IMR-90 (cell line): ENCODE measurements around the gene SHISA3. TPM values are rescaled to one million over a fixed set of nuclear protein-coding genes. Genes with fewer than 3 reads are reported as not detected.

Experiments
- ATAC-seq: fragments of 200-7000 bp; cut with Tn5 transposase; 2 replicates; pipeline ENCODE4 v1.9.1; 2020; ENCODE audit warnings: low read depth, mild to moderate bottlenecking, moderate library complexity
- BruUV-seq: library from RNA; stranded (reverse); fragments of 400-500 nt; replicated peaks from 2 replicates; lab custom pipeline; 2021; lab: Mats Ljungman, UMichigan
- CTCF ChIA-PET: fragments of 300-600 bp; formaldehyde crosslinking; extraction: SDS; loops from one replicate; lab custom pipeline; 2021; ENCODE audit warnings: antibody characterized with exemption; lab: Yijun Ruan, JAX
- POLR2A ChIA-PET: fragments of 300-600 bp; sonication (Branson Sonifier 250); formaldehyde crosslinking; loops from one replicate; lab custom pipeline; 2022; ENCODE audit warnings: antibody characterized with exemption; ENCODE audit not compliant: unreplicated experiment; lab: Charles Lee
- DNase-seq: peaks from one replicate; pipeline ENCODE4 v3.0.0; 2013
- H2AFZ ChIP-seq: replicated peaks from 2 replicates; pipeline ENCODE3; 2013; ENCODE audit warnings: low read length, mild to moderate bottlenecking; ENCODE audit not compliant: poor library complexity
- H2AK5ac ChIP-seq: 2 replicates; pipeline ENCODE4 v1.6.1; 2013; ENCODE audit warnings: low read depth, low read length, inconsistent platforms
- H2AK9ac ChIP-seq: replicated peaks from 2 replicates; pipeline ENCODE3; 2013; ENCODE audit warnings: mild to moderate bottlenecking, low read depth, low read length, moderate library complexity; ENCODE audit not compliant: poor library complexity
- H2BK120ac ChIP-seq: 2 replicates; pipeline ENCODE4 v1.6.1; 2013; ENCODE audit warnings: low read depth, low read length, inconsistent platforms
- H2BK15ac ChIP-seq: 3 replicates; pipeline ENCODE4 v1.6.1; 2013; ENCODE audit warnings: low read depth, low read length, inconsistent platforms
- H2BK20ac ChIP-seq: 2 replicates; pipeline ENCODE4 v1.6.1; 2013; ENCODE audit warnings: low read depth, mild to moderate bottlenecking, inconsistent platforms, low read length, moderate library complexity
- H2BK5ac ChIP-seq: 2 replicates; pipeline ENCODE4 v1.6.1; 2013; ENCODE audit warnings: mild to moderate bottlenecking, low read depth, low read length, inconsistent platforms; ENCODE audit not compliant: poor library complexity, severe bottlenecking
- H3K14ac ChIP-seq: replicated peaks from 2 replicates; pipeline ENCODE4 v1.6.1; 2013; ENCODE audit warnings: low read depth, low read length, inconsistent platforms
- H3K18ac ChIP-seq: 2 replicates; pipeline ENCODE4 v1.6.1; 2013; ENCODE audit warnings: low read depth, low read length, control low read depth
- H3K23ac ChIP-seq: 2 replicates; pipeline ENCODE4 v1.6.1; 2013; ENCODE audit warnings: low read depth, low read length, inconsistent platforms
- H3K27ac ChIP-seq: 2 replicates; pipeline ENCODE4 v1.5.1; 2013; ENCODE audit warnings: mild to moderate bottlenecking, control low read depth, low read length; ENCODE audit not compliant: insufficient read depth
- H3K27me3 ChIP-seq: 2 replicates; pipeline ENCODE4 v1.6.1; 2013; ENCODE audit warnings: low read length; ENCODE audit not compliant: control insufficient read depth, insufficient read depth
- H3K36me3 ChIP-seq: 2 replicates; pipeline ENCODE4 v1.6.1; 2013; ENCODE audit warnings: low read length, mixed read lengths; ENCODE audit not compliant: control insufficient read depth, insufficient read depth
- H3K4ac ChIP-seq: 2 replicates; pipeline ENCODE4 v1.6.1; 2013; ENCODE audit warnings: low read depth, low read length, inconsistent platforms
- H3K4me1 ChIP-seq: 2 replicates; pipeline ENCODE4 v1.6.1; 2013; ENCODE audit warnings: low read length, mixed read lengths; ENCODE audit not compliant: control insufficient read depth, insufficient read depth
- H3K4me2 ChIP-seq: 2 replicates; pipeline ENCODE4 v1.6.1; 2013; ENCODE audit warnings: low read depth, mild to moderate bottlenecking, control low read depth, low read length, moderate library complexity
- H3K4me3 ChIP-seq: 2 replicates; pipeline ENCODE4 v1.5.1; 2013; ENCODE audit warnings: low read depth, mild to moderate bottlenecking, control low read depth, low read length, moderate library complexity; ENCODE audit not compliant: insufficient read depth
- H3K56ac ChIP-seq: 2 replicates; pipeline ENCODE4 v1.6.1; 2013; ENCODE audit warnings: low read length, inconsistent platforms; ENCODE audit not compliant: insufficient read depth; ENCODE audit errors: extremely low read depth
- H3K79me1 ChIP-seq, 2 experiments: 2 replicates each; pipeline ENCODE4 v1.6.1; 2013; ENCODE audit warnings: low read length in 2 of 2, inconsistent platforms in 1 of 2, low read depth in 1 of 2
- H3K9ac ChIP-seq: 2 replicates; pipeline ENCODE4 v1.6.1; 2013; ENCODE audit warnings: low read depth, low read length, control low read depth
- H3K9me1 ChIP-seq: 2 replicates; pipeline ENCODE4 v1.6.1; 2013; ENCODE audit warnings: low read length, inconsistent platforms; ENCODE audit not compliant: insufficient read depth
- H3K9me3 ChIP-seq: 2 replicates; pipeline ENCODE4 v1.6.1; 2013; ENCODE audit warnings: low read length; ENCODE audit not compliant: control insufficient read depth, insufficient read depth
- H4K20me1 ChIP-seq: 2 replicates; pipeline ENCODE4 v1.6.1; 2013; ENCODE audit warnings: low read length, inconsistent platforms; ENCODE audit not compliant: insufficient read depth
- H4K5ac ChIP-seq: 2 replicates; pipeline ENCODE4 v1.6.1; 2013; ENCODE audit warnings: mild to moderate bottlenecking, low read depth, low read length, control low read depth
- H4K8ac ChIP-seq, 2 experiments: 2 replicates each; pipeline ENCODE4 v1.6.1; 2013; ENCODE audit warnings: low read depth in 2 of 2, low read length in 2 of 2, control low read depth in 1 of 2, inconsistent platforms in 1 of 2
- H4K91ac ChIP-seq: 2 replicates; pipeline ENCODE4 v1.6.1; 2013; ENCODE audit warnings: low read depth, low read length, inconsistent platforms; ENCODE audit not compliant: insufficient read depth
- BHLHE40 ChIP-seq: fragments of 150-350 bp; IDR thresholded peaks from 2 replicates; pipeline ENCODE4 v1.6.1; 2016; ENCODE audit warnings: mild to moderate bottlenecking, low read depth, low read length
- CEBPB ChIP-seq: IDR thresholded peaks from 2 replicates; pipeline ENCODE4 v1.6.1; 2012; ENCODE audit warnings: low read depth, low read length, improper control_type of control experiment
- CHD1 ChIP-seq: IDR thresholded peaks from 2 replicates; pipeline ENCODE4 v1.6.1; 2012; ENCODE audit warnings: low read depth, low read length, improper control_type of control experiment
- FOS ChIP-seq: fragments of 150-350 bp; IDR thresholded peaks from 2 replicates; pipeline ENCODE4 v1.6.1; 2016; ENCODE audit warnings: low read depth, low read length
- MAFK ChIP-seq: IDR thresholded peaks from 2 replicates; pipeline ENCODE4 v1.6.1; 2012; ENCODE audit warnings: low read depth, low read length, improper control_type of control experiment
- MAZ ChIP-seq: IDR thresholded peaks from 2 replicates; pipeline ENCODE4 v1.6.1; 2012; ENCODE audit warnings: low read depth, mild to moderate bottlenecking, low read length, improper control_type of control experiment, moderate library complexity, borderline replicate concordance
- MXI1 ChIP-seq: IDR thresholded peaks from 2 replicates; pipeline ENCODE4 v1.6.1; 2012; ENCODE audit warnings: low read depth, mild to moderate bottlenecking, low read length, moderate library complexity, borderline replicate concordance
- NFE2L2 ChIP-seq: fragments of 150-350 bp; IDR thresholded peaks from 2 replicates; pipeline ENCODE4 v1.6.1; 2016; ENCODE audit warnings: low read depth, mild to moderate bottlenecking, low read length
- POLR2A ChIP-seq: IDR thresholded peaks from 2 replicates; pipeline ENCODE4 v1.6.1; 2012; ENCODE audit warnings: mild to moderate bottlenecking, low read depth, low read length
- RAD21 ChIP-seq: IDR thresholded peaks from 2 replicates; pipeline ENCODE4 v1.6.1; 2012; ENCODE audit warnings: low read length, improper control_type of control experiment
- RCOR1 ChIP-seq: IDR thresholded peaks from 2 replicates; pipeline ENCODE4 v1.6.1; 2012; ENCODE audit warnings: mild to moderate bottlenecking, low read length, improper control_type of control experiment; ENCODE audit not compliant: insufficient replicate concordance
- RFX5 ChIP-seq: IDR thresholded peaks from 2 replicates; pipeline ENCODE4 v1.8.0; 2012; ENCODE audit warnings: low read depth, mild to moderate bottlenecking, low read length, moderate library complexity
- SMC3 ChIP-seq: fragments of 150-350 bp; IDR thresholded peaks from 2 replicates; pipeline ENCODE4 v1.6.1; 2016; ENCODE audit warnings: low read depth, mild to moderate bottlenecking, antibody characterized with exemption, low read length, moderate library complexity
- WGBS, 2 experiments: methylation state at CpG; one replicate each; pipeline versions ENCODE4 v1.1.5 to v1.1.7; 2013; ENCODE audit warnings: missing lambda C conversion rate in 2 of 2; ENCODE audit not compliant: insufficient read length in 1 of 2; ENCODE audit errors: extremely low coverage in 2 of 2; 5-methylcytosine and 5-hydroxymethylcytosine counted together
- dilution Hi-C: fragments of 300-500 bp; cut with HindIII; formaldehyde crosslinking; loops from one replicate; pipeline ENCODE4 v1.14.3; 2018; ENCODE audit warnings: low sequenced_read_pairs; ENCODE audit not compliant: unreplicated experiment
- in situ Hi-C: fragments of 300-500 bp; cut with MboI; formaldehyde crosslinking; loops from 3 replicates; pipeline ENCODE4 v1.14.3; 2019; ENCODE audit warnings: low sequenced_read_pairs, inconsistent platforms, mixed read lengths
- intact Hi-C: fragments of 100-400 bp; cut with micrococcal nuclease; formaldehyde crosslinking; loops from 2 replicates; pipeline ENCODE4 v1.10.0; 2022
- polyA plus RNA-seq, 3 experiments: library from polyadenylated mRNA; depleted of rRNA; stranded (reverse); fragments of >200 nt; gene quantifications; 2 replicates each; pipeline ENCODE4 v1.2.3, GENCODE V29; 2012; ENCODE audit warnings: low replicate concordance in 1 of 3
- total RNA-seq: library from RNA; depleted of rRNA; stranded (reverse); fragments of >200 nt; gene quantifications from 2 replicates; pipeline ENCODE4 v1.2.3, GENCODE V29; 2012
- TF ChIP-seq, protein P1 (sequence below): conservative IDR thresholded peaks from 2 replicates; pipeline ENCODE4 v1.5.1; 2012; ENCODE audit warnings: mild to moderate bottlenecking, low read depth, low read length, improper control_type of control experiment
- TF ChIP-seq, protein P2 (sequence below): fragments of 150-350 bp; IDR thresholded peaks from 2 replicates; pipeline ENCODE4 v1.6.1; 2016; ENCODE audit warnings: low read depth, mild to moderate bottlenecking, low read length, moderate library complexity, borderline replicate concordance
- TF ChIP-seq, protein P3 (sequence below): fragments of 150-350 bp; IDR thresholded peaks from 2 replicates; pipeline ENCODE4 v1.6.1; 2017; ENCODE audit warnings: mild to moderate bottlenecking, antibody characterized with exemption, low read length, low read depth

The SHISA3 gene
- total and polyA plus RNA-seq, 2 of the 4 experiments (the other 2 are of a cell fraction) = 0.18 to 0.77 TPM

DNA sequence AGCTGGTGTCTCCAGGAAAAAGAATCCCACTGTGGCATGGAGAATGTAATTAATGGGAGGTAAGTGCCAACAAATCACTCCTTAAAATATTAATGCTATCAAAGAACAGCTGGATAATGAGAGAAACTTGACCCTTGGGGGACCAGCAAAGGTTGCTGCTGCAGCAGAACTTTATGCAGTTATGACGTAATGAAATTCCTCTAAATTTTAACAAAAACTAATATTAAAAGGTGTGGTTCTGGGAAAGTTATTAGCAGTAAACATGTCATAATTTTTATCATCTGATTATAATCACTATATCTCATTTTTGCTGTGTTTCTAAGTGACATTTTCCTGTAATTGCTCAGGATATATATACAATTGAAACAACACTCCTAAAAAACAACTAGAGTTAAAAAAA, 1.7 kb upstream of the SHISA3 start:
- H3K9me3 ChIP-seq = no peaks in the 10 kb centered on the region
- POLR2A ChIA-PET = no interaction called here
- H3K18ac ChIP-seq = no peak overlapping the region
- no peak overlapping the region for H2AK9ac ChIP-seq
- H3K56ac ChIP-seq = no peak overlapping the region
- H2AFZ ChIP-seq = no peak overlapping the region
- ATAC-seq = no peak
- no TSS peak for BruUV-seq
- no peak overlapping the region for H2AK5ac ChIP-seq
- no peak overlapping the region for H2BK15ac ChIP-seq
- no peak overlapping the region for H3K23ac ChIP-seq
- H3K4ac ChIP-seq = no peak overlapping the region
- H3K4me1 ChIP-seq = peaks cover 2% of the 10 kb centered on the region; the same call in 1 of the 2 replicates
- CTCF ChIA-PET = no interaction called here
- H4K20me1 ChIP-seq = no peaks in the 10 kb centered on the region
- H3K36me3 ChIP-seq = peaks cover 5% of the 10 kb centered on the region; the same call in 1 of the 2 replicates
- no peak overlapping the region for H3K9ac ChIP-seq
- no peak overlapping the region for H3K27ac ChIP-seq
- TF ChIP-seq MAZ (no peak), POLR2A (no peak), CHD1 (no peak), RFX5 (no peak), BHLHE40 (no peak), RCOR1 (no peak), SMC3 (no peak), MXI1 (no peak), FOS (no peak), NFE2L2 (no peak), MAFK (no peak), CEBPB (no peak), RAD21 (no peak)
- TF ChIP-seq, protein P1, sequence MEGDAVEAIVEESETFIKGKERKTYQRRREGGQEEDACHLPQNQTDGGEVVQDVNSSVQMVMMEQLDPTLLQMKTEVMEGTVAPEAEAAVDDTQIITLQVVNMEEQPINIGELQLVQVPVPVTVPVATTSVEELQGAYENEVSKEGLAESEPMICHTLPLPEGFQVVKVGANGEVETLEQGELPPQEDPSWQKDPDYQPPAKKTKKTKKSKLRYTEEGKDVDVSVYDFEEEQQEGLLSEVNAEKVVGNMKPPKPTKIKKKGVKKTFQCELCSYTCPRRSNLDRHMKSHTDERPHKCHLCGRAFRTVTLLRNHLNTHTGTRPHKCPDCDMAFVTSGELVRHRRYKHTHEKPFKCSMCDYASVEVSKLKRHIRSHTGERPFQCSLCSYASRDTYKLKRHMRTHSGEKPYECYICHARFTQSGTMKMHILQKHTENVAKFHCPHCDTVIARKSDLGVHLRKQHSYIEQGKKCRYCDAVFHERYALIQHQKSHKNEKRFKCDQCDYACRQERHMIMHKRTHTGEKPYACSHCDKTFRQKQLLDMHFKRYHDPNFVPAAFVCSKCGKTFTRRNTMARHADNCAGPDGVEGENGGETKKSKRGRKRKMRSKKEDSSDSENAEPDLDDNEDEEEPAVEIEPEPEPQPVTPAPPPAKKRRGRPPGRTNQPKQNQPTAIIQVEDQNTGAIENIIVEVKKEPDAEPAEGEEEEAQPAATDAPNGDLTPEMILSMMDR = no peak
- TF ChIP-seq, protein P2, sequence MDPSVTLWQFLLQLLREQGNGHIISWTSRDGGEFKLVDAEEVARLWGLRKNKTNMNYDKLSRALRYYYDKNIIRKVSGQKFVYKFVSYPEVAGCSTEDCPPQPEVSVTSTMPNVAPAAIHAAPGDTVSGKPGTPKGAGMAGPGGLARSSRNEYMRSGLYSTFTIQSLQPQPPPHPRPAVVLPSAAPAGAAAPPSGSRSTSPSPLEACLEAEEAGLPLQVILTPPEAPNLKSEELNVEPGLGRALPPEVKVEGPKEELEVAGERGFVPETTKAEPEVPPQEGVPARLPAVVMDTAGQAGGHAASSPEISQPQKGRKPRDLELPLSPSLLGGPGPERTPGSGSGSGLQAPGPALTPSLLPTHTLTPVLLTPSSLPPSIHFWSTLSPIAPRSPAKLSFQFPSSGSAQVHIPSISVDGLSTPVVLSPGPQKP = no peak
- TF ChIP-seq, protein P3, sequence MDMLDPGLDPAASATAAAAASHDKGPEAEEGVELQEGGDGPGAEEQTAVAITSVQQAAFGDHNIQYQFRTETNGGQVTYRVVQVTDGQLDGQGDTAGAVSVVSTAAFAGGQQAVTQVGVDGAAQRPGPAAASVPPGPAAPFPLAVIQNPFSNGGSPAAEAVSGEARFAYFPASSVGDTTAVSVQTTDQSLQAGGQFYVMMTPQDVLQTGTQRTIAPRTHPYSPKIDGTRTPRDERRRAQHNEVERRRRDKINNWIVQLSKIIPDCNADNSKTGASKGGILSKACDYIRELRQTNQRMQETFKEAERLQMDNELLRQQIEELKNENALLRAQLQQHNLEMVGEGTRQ = no peak
- H4K91ac ChIP-seq = no peak overlapping the region
- H3K27me3 ChIP-seq = peaks cover 2% of the 10 kb centered on the region; the same call in 1 of the 2 replicates
- in situ Hi-C loops = no loop called here
- no peak for DNase-seq
- WGBS, 2 experiments = no CpG with 5 or more reads among the region's 1 CpG
- intact Hi-C loops = no loop called here
- no peak overlapping the region for H3K14ac ChIP-seq
- H3K4me2 ChIP-seq = no peak overlapping the region
- peaks cover 0 to 3% of the 10 kb centered on the region in 2 experiments; a peak in 1 of 4 replicates for H3K79me1 ChIP-seq
- no peak overlapping the region for H2BK120ac ChIP-seq
- no peak overlapping the region for H2BK20ac ChIP-seq
- H4K5ac ChIP-seq = no peak overlapping the region
- no peak overlapping the region for H2BK5ac ChIP-seq
- dilution Hi-C loops = no loop called here
- H3K9me1 ChIP-seq = no peaks in the 10 kb centered on the region
- H4K8ac ChIP-seq = no peak overlapping the region
- no peak overlapping the region for H3K4me3 ChIP-seq
